ENCODE measurements around the gene NDUFAF2.
"Not testable (repeated sequence)": the region's sequence is repeated elsewhere in the genome, so short reads cannot be mapped to it uniquely, and the experiment has no call there.

DNA sequence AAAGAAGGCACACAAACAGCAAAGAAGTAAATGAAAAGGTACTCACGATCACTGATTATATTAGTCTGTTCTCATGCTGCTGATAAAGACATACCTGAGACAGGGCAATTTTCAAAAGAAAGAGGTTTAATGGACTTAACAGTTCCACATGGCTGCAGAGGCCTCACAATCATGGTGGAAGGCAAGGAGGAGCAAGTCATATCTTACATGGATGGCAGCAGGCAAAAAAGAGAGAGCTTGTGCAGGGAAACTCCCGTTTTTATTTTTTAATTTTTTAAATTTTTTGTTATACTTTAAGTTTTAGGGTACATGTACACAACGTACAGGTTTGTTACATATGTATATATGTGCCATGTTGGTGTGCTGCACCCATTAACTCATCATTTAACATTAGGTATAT lies 37.1 kb downstream of the NDUFAF2 start:
- TF ChIP-seq, protein P1, sequence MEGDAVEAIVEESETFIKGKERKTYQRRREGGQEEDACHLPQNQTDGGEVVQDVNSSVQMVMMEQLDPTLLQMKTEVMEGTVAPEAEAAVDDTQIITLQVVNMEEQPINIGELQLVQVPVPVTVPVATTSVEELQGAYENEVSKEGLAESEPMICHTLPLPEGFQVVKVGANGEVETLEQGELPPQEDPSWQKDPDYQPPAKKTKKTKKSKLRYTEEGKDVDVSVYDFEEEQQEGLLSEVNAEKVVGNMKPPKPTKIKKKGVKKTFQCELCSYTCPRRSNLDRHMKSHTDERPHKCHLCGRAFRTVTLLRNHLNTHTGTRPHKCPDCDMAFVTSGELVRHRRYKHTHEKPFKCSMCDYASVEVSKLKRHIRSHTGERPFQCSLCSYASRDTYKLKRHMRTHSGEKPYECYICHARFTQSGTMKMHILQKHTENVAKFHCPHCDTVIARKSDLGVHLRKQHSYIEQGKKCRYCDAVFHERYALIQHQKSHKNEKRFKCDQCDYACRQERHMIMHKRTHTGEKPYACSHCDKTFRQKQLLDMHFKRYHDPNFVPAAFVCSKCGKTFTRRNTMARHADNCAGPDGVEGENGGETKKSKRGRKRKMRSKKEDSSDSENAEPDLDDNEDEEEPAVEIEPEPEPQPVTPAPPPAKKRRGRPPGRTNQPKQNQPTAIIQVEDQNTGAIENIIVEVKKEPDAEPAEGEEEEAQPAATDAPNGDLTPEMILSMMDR (IDR thresholded peaks at IDR 0.05), result not testable (repeated sequence)
- TF ChIP-seq POLR2A (IDR thresholded peaks at IDR 0.05), result not testable (repeated sequence)

Measured in thyroid gland (tissue), 4 donors.